Fibroblast of the aortic adventitia (primary cell): ENCODE measurements around the gene WDR11. TPM values are rescaled to one million over a fixed set of nuclear protein-coding genes. Genes with fewer than 3 reads are reported as not detected.

Source experiments
- DNase-seq: peaks from one replicate; pipeline ENCODE4 v3.0.0-alpha.2; 2010; ENCODE audit warnings: low read depth
- H3K4me3 ChIP-seq: 2 replicates; pipeline ENCODE4 v1.5.1; 2011; ENCODE audit warnings: low read depth, mild to moderate bottlenecking, control low read depth, low read length, moderate library complexity
- total RNA-seq: library from RNA; depleted of rRNA; stranded (reverse); fragments of >200 nt; gene quantifications from 2 replicates; pipeline ENCODE4 v1.2.3, GENCODE V29; 2012; ENCODE audit warnings: low replicate concordance
- TF ChIP-seq, protein P1 (sequence below): IDR thresholded peaks from 2 replicates; pipeline ENCODE4 v1.5.1; 2011; ENCODE audit warnings: mild to moderate bottlenecking, low read length, control low read depth, inconsistent platforms; ENCODE audit not compliant: insufficient read depth

WDR11 gene
- total RNA-seq, 1 donor = 72.6 TPM

DNA sequence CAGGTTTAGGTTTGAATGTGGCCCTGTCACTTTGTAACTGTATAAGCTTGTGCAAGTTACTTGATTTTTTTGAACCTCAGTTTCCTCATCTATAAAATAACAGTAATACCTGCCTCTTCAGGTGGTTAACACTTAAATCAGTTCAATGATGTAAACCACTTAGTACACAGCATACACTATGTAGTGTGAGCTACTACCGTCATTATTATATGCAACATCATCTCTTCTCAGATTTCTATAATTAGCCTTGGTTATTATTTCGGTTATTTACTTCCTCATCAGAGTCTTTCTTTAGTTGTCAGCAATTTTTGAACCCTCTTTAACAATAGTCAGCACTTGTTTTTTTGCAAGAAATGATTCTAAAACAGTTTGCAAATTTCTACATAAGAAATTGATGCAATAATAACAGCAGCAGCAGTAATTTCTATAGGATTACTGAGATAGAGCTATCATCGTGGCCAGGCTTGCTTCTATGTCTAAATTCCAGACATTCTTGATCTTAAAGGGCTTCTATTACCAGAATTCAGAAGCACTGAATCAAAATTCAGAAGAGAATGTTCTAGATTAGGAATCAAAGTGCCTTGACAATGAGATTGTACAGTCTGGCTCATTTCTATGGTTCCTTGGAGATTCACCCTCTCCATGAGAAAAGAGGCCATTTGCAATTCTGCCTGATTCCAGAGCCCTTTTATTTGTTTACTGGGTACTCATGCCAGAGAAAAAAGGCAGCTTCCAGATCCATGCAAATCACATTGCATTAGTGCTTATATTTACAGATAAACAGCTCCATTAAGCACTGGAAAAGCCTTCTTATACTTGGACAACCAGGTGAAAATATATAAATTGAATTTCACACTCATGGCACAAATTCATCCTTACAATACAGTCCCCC lies 25.0 kb upstream of the WDR11 start:
- no peak overlapping the region for H3K4me3 ChIP-seq
- TF ChIP-seq, protein P1, sequence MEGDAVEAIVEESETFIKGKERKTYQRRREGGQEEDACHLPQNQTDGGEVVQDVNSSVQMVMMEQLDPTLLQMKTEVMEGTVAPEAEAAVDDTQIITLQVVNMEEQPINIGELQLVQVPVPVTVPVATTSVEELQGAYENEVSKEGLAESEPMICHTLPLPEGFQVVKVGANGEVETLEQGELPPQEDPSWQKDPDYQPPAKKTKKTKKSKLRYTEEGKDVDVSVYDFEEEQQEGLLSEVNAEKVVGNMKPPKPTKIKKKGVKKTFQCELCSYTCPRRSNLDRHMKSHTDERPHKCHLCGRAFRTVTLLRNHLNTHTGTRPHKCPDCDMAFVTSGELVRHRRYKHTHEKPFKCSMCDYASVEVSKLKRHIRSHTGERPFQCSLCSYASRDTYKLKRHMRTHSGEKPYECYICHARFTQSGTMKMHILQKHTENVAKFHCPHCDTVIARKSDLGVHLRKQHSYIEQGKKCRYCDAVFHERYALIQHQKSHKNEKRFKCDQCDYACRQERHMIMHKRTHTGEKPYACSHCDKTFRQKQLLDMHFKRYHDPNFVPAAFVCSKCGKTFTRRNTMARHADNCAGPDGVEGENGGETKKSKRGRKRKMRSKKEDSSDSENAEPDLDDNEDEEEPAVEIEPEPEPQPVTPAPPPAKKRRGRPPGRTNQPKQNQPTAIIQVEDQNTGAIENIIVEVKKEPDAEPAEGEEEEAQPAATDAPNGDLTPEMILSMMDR = no peak
- DNase-seq = no peak

DNA sequence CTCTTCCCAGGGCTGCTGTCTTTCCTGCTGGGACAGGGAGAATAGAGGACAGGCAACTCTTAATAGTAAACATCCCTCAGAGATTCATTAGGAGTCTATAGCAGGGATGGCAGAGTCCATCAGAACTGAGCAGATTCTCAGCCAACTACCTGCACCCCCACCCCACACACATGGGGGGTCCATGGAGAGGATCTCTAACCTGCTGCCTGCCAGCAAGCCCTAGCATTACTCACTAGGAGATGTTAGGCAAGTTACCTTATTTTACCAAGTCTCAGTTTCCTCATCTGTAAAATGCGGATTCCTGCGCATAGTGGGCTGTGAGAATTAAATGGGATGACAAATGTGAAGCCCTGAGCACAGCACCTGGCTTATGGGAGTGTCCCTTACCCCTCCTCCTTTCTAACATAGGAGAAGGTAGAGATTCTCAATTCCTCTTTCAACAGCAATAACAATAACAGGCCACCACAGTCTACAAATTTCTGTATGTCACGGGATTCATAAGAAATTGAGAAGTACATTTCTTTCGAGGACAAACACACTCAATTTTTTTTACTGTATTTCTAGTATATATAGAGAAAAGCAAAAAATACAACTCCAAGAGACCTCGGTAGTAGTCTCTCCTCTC lies 23.8 kb upstream of the WDR11 start:
- TF ChIP-seq, protein P1 = no peak
- no peak overlapping the region for H3K4me3 ChIP-seq
- no peak for DNase-seq

GRCh38 chr10:120828763-120829319 lies 22.3 kb upstream of the WDR11 start:
- TF ChIP-seq, protein P1 = no peak
- H3K4me3 ChIP-seq = no peak overlapping the region
- DNase-seq = no peak

DNA sequence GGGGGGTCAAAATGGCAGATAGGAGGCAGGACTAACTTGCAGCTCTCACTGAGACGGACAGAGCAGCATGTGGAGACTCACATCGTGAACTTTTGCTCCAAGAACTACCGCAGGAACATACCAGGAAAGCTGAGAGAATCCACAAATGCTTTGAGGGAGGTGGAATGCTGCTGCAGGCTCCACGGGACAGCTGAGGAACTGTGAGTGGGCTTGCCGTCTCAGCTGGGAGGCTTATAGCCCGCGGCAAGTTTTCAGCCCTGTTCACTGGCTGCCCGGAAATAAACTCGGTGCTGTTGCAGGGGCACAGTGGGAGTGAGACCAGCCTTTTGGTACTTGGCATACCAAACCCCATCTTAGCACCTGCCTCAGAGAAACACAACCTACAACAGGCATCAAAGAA lies 19.1 kb upstream of the WDR11 start:
- TF ChIP-seq, protein P1 = no peak
- no peak for DNase-seq
- H3K4me3 ChIP-seq = no peak overlapping the region

GRCh38 chr10:120833222-120833928 lies 17.8 kb upstream of the WDR11 start:
- DNase-seq = no peak
- TF ChIP-seq, protein P1 = no peak
- no peak overlapping the region for H3K4me3 ChIP-seq

GRCh38 chr10:120835603-120836002 lies 15.6 kb upstream of the WDR11 start:
- H3K4me3 ChIP-seq = no peak overlapping the region
- no peak for DNase-seq
- TF ChIP-seq, protein P1 = no peak
